ENCODE measurements around the gene GCN1.

- TF ChIP-seq CTCF (IDR thresholded peaks at IDR 0.05 in 8 of 11, conservative IDR thresholded peaks at IDR 0.05 in 3 of 11): no peak
- TF ChIP-seq POLR2AphosphoS5 (IDR thresholded peaks at IDR 0.05): no peak
- no peak for TF ChIP-seq POLR2A (IDR thresholded peaks at IDR 0.05)
Measured at GRCh38 chr12:120121343-120121742, 73.2 kb downstream of the GCN1 start.

Data from spleen (tissue), 7 donors.